A549 (cell line): Measurements from ENCODE around the gene COPZ2.

ENCODE experiments used
- CEBPB ChIP-seq, 2 experiments: fragments of >200 bp in 1 of 2; sonication (Bioruptor Twin) in 1 of 2; formaldehyde crosslinking in 1 of 2; IDR thresholded peaks; 2 replicates each; pipeline ENCODE4 v1.6.1; 2012 to 2016
- CTCF ChIP-seq: fragments of >200 bp; sonication (Bioruptor Twin); formaldehyde crosslinking; IDR thresholded peaks from 3 replicates; pipeline ENCODE4 v1.5.1; 2016

GRCh38 chr17:48021934-48022333 lies 15.7 kb downstream of the COPZ2 start:
- TF ChIP-seq CTCF = no peak
- TF ChIP-seq CEBPB (IDR thresholded peaks at IDR 0.05) = no peak
